GM12878 (cell line): ENCODE results near the gene MMP20. TPM values are rescaled to one million over a fixed set of nuclear protein-coding genes. Genes with fewer than 3 reads are reported as not detected.

Experiments used
- ATAC-seq: fragments of 200-7000 bp; cut with Tn5 transposase; 3 replicates; pipeline ENCODE4 v1.9.1; 2020; ENCODE audit warnings: mild to moderate bottlenecking, moderate library complexity
- BruUV-seq: library from RNA; stranded (reverse); fragments of 400-500 nt; replicated peaks from 2 replicates; lab custom pipeline; 2021; lab: Mats Ljungman, UMichigan
- CTCF ChIA-PET: fragments of 300-600 bp; sonication (Branson Sonifier 250); formaldehyde crosslinking; extraction: SDS; loops from one replicate; lab custom pipeline; 2021; ENCODE audit warnings: inconsistent platforms; lab: Yijun Ruan, JAX
- POLR2A ChIA-PET: fragments of 350-600 bp; formaldehyde crosslinking; extraction: SDS; loops from one replicate; lab custom pipeline; 2021; ENCODE audit warnings: inconsistent platforms; lab: Charles Lee
- RAD21 ChIA-PET: fragments of 300-600 bp; sonication (Branson Sonifier 250); formaldehyde crosslinking; loops from one replicate; lab custom pipeline; 2023; ENCODE audit warnings: antibody characterized with exemption; ENCODE audit not compliant: unreplicated experiment; lab: Charles Lee
- SMC1A ChIA-PET: fragments of 300-600 bp; sonication (Branson Sonifier 250); formaldehyde crosslinking; loops from one replicate; lab custom pipeline; 2023; ENCODE audit not compliant: unreplicated experiment, uncharacterized antibody; lab: Charles Lee
- DNase-seq: peaks from one replicate; pipeline ENCODE4 v3.0.0-alpha.2; 2011; ENCODE audit warnings: low read depth, low spot score
- FAIRE-seq: peaks from 3 replicates; lab custom pipeline; 2011; peaks lifted over from hg19 to GRCh38; lab: Jason Lieb, UNC
- H2AFZ ChIP-seq: 2 replicates; pipeline ENCODE4 v1.6.0; 2011; ENCODE audit warnings: low read depth, low read length, control low read depth; ENCODE audit not compliant: control insufficient read depth
- H3K27ac ChIP-seq: 2 replicates; pipeline ENCODE4 v1.5.1; 2011; ENCODE audit warnings: control low read depth; ENCODE audit not compliant: control insufficient read depth, insufficient read depth
- H3K27me3 ChIP-seq, 2 experiments: replicated peaks in 1 of 2; 2 replicates each; pipeline versions ENCODE4 v1.6.0 to v1.6.1; 2011; ENCODE audit warnings: low read length in 1 of 2; ENCODE audit not compliant: control insufficient read depth in 2 of 2, insufficient read depth in 2 of 2
- H3K36me3 ChIP-seq, 2 experiments: 2 replicates each; pipeline ENCODE4 v1.5.1; 2011; ENCODE audit warnings: low read length in 1 of 2; ENCODE audit not compliant: control insufficient read depth in 2 of 2, insufficient read depth in 2 of 2
- H3K4me1 ChIP-seq: 2 replicates; pipeline ENCODE4 v1.6.1; 2011; ENCODE audit warnings: mild to moderate bottlenecking, low read length, moderate library complexity, mixed read lengths; ENCODE audit not compliant: control insufficient read depth, insufficient read depth
- H3K4me2 ChIP-seq: 2 replicates; pipeline ENCODE4 v1.6.0; 2011; ENCODE audit warnings: control low read depth; ENCODE audit not compliant: control insufficient read depth, insufficient read depth
- H3K4me3 ChIP-seq: fragments of 200-600 bp; sonication (generic); 2 replicates; pipeline ENCODE4 v1.5.1; 2016
- H3K79me2 ChIP-seq: 2 replicates; pipeline ENCODE4 v1.6.0; 2011; ENCODE audit warnings: low read length; ENCODE audit not compliant: control insufficient read depth, insufficient read depth
- H3K9ac ChIP-seq: 2 replicates; pipeline ENCODE4 v1.8.0; 2011; ENCODE audit warnings: low read length, control low read depth, mixed read lengths; ENCODE audit not compliant: control insufficient read depth, insufficient read depth
- H3K9me3 ChIP-seq: replicated peaks from 3 replicates; pipeline ENCODE4 v1.5.1; 2011; ENCODE audit warnings: mild to moderate bottlenecking, low read length; ENCODE audit not compliant: control insufficient read depth, insufficient read depth
- H4K20me1 ChIP-seq: 2 replicates; pipeline ENCODE4 v1.6.0; 2011; ENCODE audit not compliant: control insufficient read depth, insufficient read depth
- BCL11A ChIP-seq: IDR thresholded peaks from 2 replicates; pipeline ENCODE4 v1.6.1; 2011; ENCODE audit warnings: low read depth, low read length
- MYB ChIP-seq: fragments of 150-350 bp; IDR thresholded peaks from 2 replicates; pipeline ENCODE4 v1.6.1; 2014; ENCODE audit warnings: mild to moderate bottlenecking, low read depth, low read length, borderline replicate concordance
- PRDM15 ChIP-seq: fragments of 450-650 bp; formaldehyde crosslinking; IDR thresholded peaks from 2 replicates; pipeline ENCODE4 v1.4.0; 2020; ENCODE audit warnings: mild to moderate bottlenecking, moderate library complexity
- WGBS: methylation state at CpG from one replicate; pipeline ENCODE4 v1.1.6; 2016; ENCODE audit warnings: low lambda C conversion rate; ENCODE audit not compliant: insufficient replicate concordance, insufficient coverage; ENCODE audit errors: missing lambda C conversion rate; 5-methylcytosine and 5-hydroxymethylcytosine counted together
- in situ Hi-C: fragments of 300-500 bp; cut with MboI; formaldehyde crosslinking; loops from 9 replicates; pipeline ENCODE4 v1.14.3; 2018; ENCODE audit warnings: mixed read lengths
- intact Hi-C: fragments of 100-400 bp; cut with micrococcal nuclease; formaldehyde crosslinking; loops from one replicate; pipeline ENCODE4 v1.14.2; 2022; ENCODE audit not compliant: unreplicated experiment
- polyA plus RNA-seq, 11 experiments: library from polyadenylated mRNA; depleted of rRNA in 4 of 11; unstranded in 6 of 11; stranded (reverse) in 5 of 11; fragments of >200 nt; fragmentation: Nextera tagmentation in 4 of 11; fragmentation: Illumina TruSeq in 1 of 11; extraction: Ambion mirVana in 4 of 11; extraction: Trizol in 1 of 11; gene quantifications; 1 replicate in 1 of 11; 2 replicates in 10 of 11; pipeline versions ENCODE4 v1.2.1 to v1.2.3, GENCODE V29; 2011 to 2016; ENCODE audit warnings: inconsistent platforms in 2 of 11, missing spikeins in 2 of 11, low read depth in 1 of 11
- total RNA-seq, 4 experiments: library from RNA; depleted of rRNA in 3 of 4; stranded (reverse); fragments of >200 nt in 3 of 4; fragmentation: Illumina TruSeq in 1 of 4; extraction: Trizol in 1 of 4; gene quantifications; 2 replicates each; pipeline versions ENCODE4 v1.2.1 to v1.2.3, GENCODE V29; 2013 to 2021

Gene MMP20
- total and polyA plus RNA-seq, 10 of the 15 experiments (the other 5 are each of a cell fraction or from before 2014, with no cell fraction given), result 0.10 to 0.57 (median 0.19) TPM; not detected in 2

- RAD21 ChIA-PET, result interaction anchor here (0.6 to 9.6 kb wide), 13 partner anchors 8 to 322 kb away, joined by 3 to 94 read pairs (median 6); no protein-coding TSS in a partner anchor
- Histone ChIP-seq H3K36me3 (no peaks in the 10 kb centered on the region), H3K4me3 (no peak overlapping the region), H2AFZ (no peak overlapping the region), H4K20me1 (no peaks in the 10 kb centered on the region), H3K4me2 (no peak overlapping the region), H3K4me1 (peaks cover 3% of the 10 kb centered on the region; the same call in 1 of the 2 replicates), H3K9ac (no peak overlapping the region), H3K27me3 (no peaks in the 10 kb centered on the region), H3K79me2 (no peaks in the 10 kb centered on the region), H3K27ac (no peak overlapping the region), H3K9me3 (no peaks in the 10 kb centered on the region; the same call in 2 of the 3 replicates)
- CTCF ChIA-PET, result interaction anchor here (0.8 to 3.0 kb wide), 17 partner anchors 9 to 261 kb away, joined by 3 to 25 read pairs (median 4); no protein-coding TSS in a partner anchor
- intact Hi-C loops (no loop called here), in situ Hi-C loops (no loop called here)
- ATAC-seq (no peak), FAIRE-seq (no peak), DNase-seq (no peak)
- WGBS, result 24% methylated on average over 5 of the region's 5 CpGs
- BruUV-seq, result no TSS peak
- TF ChIP-seq PRDM15 (CRISPR knock-in tag), result no peak
- TF ChIP-seq MYB, result no peak
- TF ChIP-seq BCL11A, result no peak
- POLR2A ChIA-PET, result interaction anchor here (0.6 to 4.2 kb wide), 13 partner anchors 9 to 307 kb away, joined by 3 to 19 read pairs (median 6); no protein-coding TSS in a partner anchor
- SMC1A ChIA-PET, result interaction anchor here (0.5 to 19.4 kb wide), 16 partner anchors 9 to 117 kb away, joined by 3 to 399 read pairs (median 6); partner anchors contain the start of gene MMP7
Observed at GRCh38 chr11:102603576-102603975, 21.6 kb downstream of the MMP20 start.
